Activated CD4-positive, alpha-beta memory T cell treated with anti-CD3 and anti-CD28 coated beads, Interleukin-2, amount 10 ng/mL, durations not matched to agents 7 days and 5 days (primary cell): ENCODE results near the gene MS4A1. TPM values are rescaled to one million over a fixed set of nuclear protein-coding genes. Genes with fewer than 3 reads are reported as not detected.

Experiments used
- CTCF ChIA-PET: fragments of 350-600 bp; sonication (Branson Sonifier 250); formaldehyde crosslinking; loops from one replicate; lab custom pipeline; 2021; ENCODE audit warnings: antibody characterized with exemption, inconsistent platforms; lab: Charles Lee
- POLR2A ChIA-PET: fragments of 350-600 bp; sonication (Branson Sonifier 250); formaldehyde crosslinking; loops from one replicate; lab custom pipeline; 2021; ENCODE audit warnings: antibody characterized with exemption; lab: Charles Lee
- DNase-seq: peaks from one replicate; pipeline ENCODE4 v3.0.0-alpha.2; 2020
- H3K27ac Mint-ChIP-seq: one replicate; pipeline ENCODE4 v1.8.0; 2021; ENCODE audit warnings: mild to moderate bottlenecking, mixed read lengths
- H3K27me3 Mint-ChIP-seq: one replicate; pipeline ENCODE4 v1.8.0; 2021; ENCODE audit warnings: mixed read lengths
- H3K36me3 Mint-ChIP-seq: one replicate; pipeline ENCODE4 v1.8.0; 2021; ENCODE audit warnings: low read depth, mixed read lengths
- H3K4me1 Mint-ChIP-seq: one replicate; pipeline ENCODE4 v1.8.0; 2021; ENCODE audit warnings: mixed read lengths
- H3K4me3 Mint-ChIP-seq: one replicate; pipeline ENCODE4 v1.8.0; 2021; ENCODE audit warnings: mild to moderate bottlenecking, mixed read lengths
- H3K9me3 Mint-ChIP-seq: one replicate; pipeline ENCODE4 v1.8.0; 2021; ENCODE audit warnings: mixed read lengths
- total RNA-seq, 2 experiments: library from RNA; stranded (reverse); gene quantifications; one replicate each; pipeline ENCODE4 v1.2.3, GENCODE V29; 2021

MS4A1 gene
- total RNA-seq, 2 experiments from 2014 or later = not detected

GRCh38 chr11:60511393-60511792 is 55.7 kb downstream of the MS4A1 start:
- no peak overlapping the region for H3K27ac Mint-ChIP-seq
- POLR2A ChIA-PET = no interaction called here
- H3K36me3 Mint-ChIP-seq = no peaks in the 10 kb centered on the region
- H3K9me3 Mint-ChIP-seq = peaks cover 4% of the 10 kb centered on the region
- CTCF ChIA-PET = no interaction called here
- no peak for DNase-seq
- H3K4me1 Mint-ChIP-seq = no peaks in the 10 kb centered on the region
- H3K4me3 Mint-ChIP-seq = no peak overlapping the region
- H3K27me3 Mint-ChIP-seq = peaks cover 23% of the 10 kb centered on the region

GRCh38 chr11:60512651-60513225 is 57.1 kb downstream of the MS4A1 start:
- no peak overlapping the region for H3K27ac Mint-ChIP-seq
- H3K27me3 Mint-ChIP-seq = peaks cover 14% of the 10 kb centered on the region
- no peak for DNase-seq
- CTCF ChIA-PET = no interaction called here
- no peaks in the 10 kb centered on the region for H3K4me1 Mint-ChIP-seq
- no peak overlapping the region for H3K4me3 Mint-ChIP-seq
- H3K9me3 Mint-ChIP-seq = peaks cover 4% of the 10 kb centered on the region
- POLR2A ChIA-PET = no interaction called here
- H3K36me3 Mint-ChIP-seq = no peaks in the 10 kb centered on the region

GRCh38 chr11:60513496-60514460 is 58.1 kb downstream of the MS4A1 start:
- Mint-ChIP-seq H3K27ac (no peak overlapping the region), H3K4me1 (no peaks in the 10 kb centered on the region), H3K27me3 (peaks cover 12% of the 10 kb centered on the region), H3K4me3 (no peak overlapping the region), H3K9me3 (peaks cover 4% of the 10 kb centered on the region), H3K36me3 (no peaks in the 10 kb centered on the region)
- DNase-seq = no peak
- ChIA-PET POLR2A (no interaction called here), CTCF (no interaction called here)

- peaks cover 17% of the 10 kb centered on the region for H3K27me3 Mint-ChIP-seq
- CTCF ChIA-PET = no interaction called here
Measured at GRCh38 chr11:60515144-60515855, 59.7 kb downstream of the MS4A1 start, which contains the start of gene MS4A13. MS4A13 (plus strand) TSS chr11:60515392; CDS start chr11:60518084, 2,692 bp downstream.

More at GRCh38 chr11:60515144-60515855, 59.7 kb downstream of the MS4A1 start, which contains the start of gene MS4A13:
- Mint-ChIP-seq H3K36me3 (no peaks in the 10 kb centered on the region), H3K27ac (no peak within 1 kb of the TSS), H3K4me1 (no peaks in the 10 kb centered on the region), H3K9me3 (no peaks in the 10 kb centered on the region), H3K4me3 (no peak within 1 kb of the TSS)
- DNase-seq = no peak
- POLR2A ChIA-PET = no interaction called here

Other genes with a start within 250 kb of the MS4A1 start
- gene MS4A4E, start 212.7 kb upstream of the MS4A1 start, total RNA-seq = not detected
- not detected for gene MS4A4A, start 175.2 kb upstream of the MS4A1 start, total RNA-seq
- not detected for gene MS4A6E, start 128.6 kb upstream of the MS4A1 start, total RNA-seq
- gene MS4A7, start 77.3 kb upstream of the MS4A1 start, total RNA-seq = not detected
- gene MS4A14, start 59.4 kb upstream of the MS4A1 start, total RNA-seq = not detected
- not detected for gene MS4A5, start 26.3 kb upstream of the MS4A1 start, total RNA-seq
- gene MS4A12, start 36.9 kb downstream of the MS4A1 start, total RNA-seq = not detected
- gene MS4A13, start 59.5 kb downstream of the MS4A1 start, total RNA-seq = not detected
- not detected for gene MS4A8, start 243.8 kb downstream of the MS4A1 start, total RNA-seq